ENCODE measurements around the gene NPTXR.
"Not testable (repeated sequence)": the region's sequence is repeated elsewhere in the genome, so short reads cannot be mapped to it uniquely, and the experiment has no call there.

Gene NPTXR

DNA sequence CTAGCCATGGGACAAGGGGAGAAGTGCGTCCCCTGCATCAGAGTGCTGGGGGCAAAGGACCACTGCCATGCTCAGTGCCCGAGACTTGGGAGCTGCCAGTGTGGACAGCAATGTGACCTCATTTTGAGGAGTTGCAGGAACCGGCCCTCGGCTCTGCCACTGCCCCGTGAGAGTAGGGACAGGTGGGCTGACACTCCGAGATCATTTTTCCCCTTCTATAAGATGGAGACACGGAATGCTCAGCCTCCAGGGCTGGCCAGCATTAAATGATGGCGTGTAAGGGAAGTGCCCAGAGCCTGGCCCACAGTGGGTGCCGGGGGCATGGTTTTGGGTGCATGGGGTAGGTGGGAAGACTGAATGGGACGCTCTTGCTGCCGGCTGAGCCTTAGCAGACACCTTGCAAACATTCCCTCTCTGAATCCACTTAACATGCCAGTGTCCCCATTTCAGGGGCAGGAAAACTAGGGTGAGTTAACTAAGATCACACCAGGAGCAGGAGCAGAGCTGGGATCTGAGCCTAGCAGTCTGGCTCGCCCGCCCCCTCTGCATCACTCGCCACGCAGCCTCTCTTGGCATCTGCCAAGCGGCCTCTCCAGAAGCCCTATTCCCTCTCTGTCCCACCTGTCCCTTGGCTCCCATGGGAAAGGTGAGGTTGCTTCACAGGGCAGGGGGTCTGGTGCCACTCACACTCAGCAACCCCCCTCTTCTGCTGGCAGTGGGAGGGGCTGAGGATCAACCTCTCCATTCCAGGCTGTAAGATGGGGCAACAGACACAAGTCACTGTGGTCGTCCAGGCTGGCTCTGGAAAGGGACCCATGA lies 13.6 kb downstream of the NPTXR start:
- no peak for DNase-seq

DNA sequence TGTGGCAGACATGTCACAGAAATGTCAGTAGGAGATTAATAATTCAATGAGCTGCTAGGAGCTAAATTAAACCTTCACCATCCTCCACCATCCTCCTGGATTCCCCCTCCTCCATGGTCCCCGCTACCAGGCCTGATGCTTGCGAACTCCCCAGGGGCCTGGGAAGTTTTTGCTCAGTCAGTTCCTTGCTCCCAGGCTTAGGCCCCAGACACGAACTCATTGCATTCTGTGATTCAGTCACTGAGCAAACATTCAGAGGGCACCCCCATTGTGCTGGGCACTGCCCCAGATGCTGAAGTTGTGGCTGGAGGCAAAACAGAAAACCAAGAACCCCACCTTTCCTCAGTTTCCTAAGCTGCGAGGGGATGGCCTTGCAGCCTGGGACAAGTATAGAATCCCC lies 14.3 kb downstream of the NPTXR start:
- DNase-seq, result no peak

DNA sequence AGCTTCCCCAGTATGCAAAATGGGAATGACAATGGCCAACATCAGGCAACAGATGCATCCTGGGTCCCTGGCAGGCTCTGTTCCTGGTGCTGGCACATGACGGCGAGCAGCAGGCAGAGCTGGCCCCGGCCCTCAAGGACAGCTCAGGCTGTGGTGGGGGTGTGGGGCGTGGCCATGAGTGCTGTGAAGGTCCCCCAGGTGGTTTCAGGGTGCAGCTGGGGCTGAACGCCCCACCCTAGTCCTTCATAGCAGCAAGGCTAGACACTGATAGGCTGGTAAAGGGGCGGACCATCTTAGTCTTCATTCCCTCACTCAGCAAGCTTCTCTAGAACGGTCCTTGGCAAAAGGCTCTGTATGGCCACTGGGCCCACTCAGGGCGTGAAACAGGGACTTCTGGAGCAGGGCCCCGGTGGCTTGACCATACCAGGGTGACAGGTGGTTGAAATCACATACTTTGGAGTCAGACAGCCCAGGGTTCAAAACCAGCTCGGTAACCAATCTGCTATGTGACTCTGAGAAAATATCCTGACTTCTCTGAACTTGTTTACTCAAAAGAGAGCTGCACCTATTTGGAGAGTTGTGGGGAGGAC lies 15.1 kb downstream of the NPTXR start:
- DNase-seq, result no peak

DNA sequence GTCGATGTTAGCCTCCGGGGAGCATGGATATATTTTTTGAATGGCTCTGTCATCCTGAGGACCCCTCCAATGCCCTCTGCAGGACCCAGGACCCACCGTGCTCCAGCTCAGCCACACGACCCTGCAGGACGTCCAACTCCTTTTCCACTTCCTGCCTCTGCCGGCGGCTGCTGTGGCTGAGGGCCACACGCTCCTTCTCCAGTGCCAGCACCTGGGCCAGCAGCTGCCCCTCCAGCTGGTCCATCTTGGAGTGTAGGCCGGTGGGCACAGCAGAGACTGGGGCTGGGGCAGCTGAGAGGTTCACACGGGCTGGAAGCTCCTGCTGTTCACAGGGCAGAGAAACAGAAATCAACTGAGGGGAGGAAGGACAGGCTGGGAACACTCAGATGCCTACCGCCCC lies 15.6 kb downstream of the NPTXR start:
- DNase-seq, result no peak

GRCh38 chr22:38827510-38827909 lies 16.3 kb downstream of the NPTXR start:
- no peak for DNase-seq

DNA sequence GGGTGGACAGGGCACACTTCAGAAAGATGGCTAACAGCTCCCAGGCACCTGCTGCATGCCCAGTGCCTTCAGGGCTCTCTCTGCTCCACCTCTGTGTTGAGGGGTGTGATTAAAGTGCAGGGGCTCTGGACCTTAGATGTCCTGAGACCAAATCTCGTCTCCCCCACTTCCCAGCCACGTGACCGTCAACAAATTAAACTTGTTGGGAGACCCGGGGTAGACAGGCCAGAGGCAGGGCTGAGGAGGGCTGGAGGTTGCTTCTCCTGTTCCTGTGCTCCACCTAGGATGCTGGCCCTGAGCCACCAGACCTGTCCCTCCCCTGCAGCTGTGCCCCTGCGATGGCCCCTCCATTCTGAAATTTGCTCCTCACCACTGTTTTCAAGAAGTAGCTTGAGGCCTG lies 17.0 kb downstream of the NPTXR start:
- DNase-seq, result no peak

DNA sequence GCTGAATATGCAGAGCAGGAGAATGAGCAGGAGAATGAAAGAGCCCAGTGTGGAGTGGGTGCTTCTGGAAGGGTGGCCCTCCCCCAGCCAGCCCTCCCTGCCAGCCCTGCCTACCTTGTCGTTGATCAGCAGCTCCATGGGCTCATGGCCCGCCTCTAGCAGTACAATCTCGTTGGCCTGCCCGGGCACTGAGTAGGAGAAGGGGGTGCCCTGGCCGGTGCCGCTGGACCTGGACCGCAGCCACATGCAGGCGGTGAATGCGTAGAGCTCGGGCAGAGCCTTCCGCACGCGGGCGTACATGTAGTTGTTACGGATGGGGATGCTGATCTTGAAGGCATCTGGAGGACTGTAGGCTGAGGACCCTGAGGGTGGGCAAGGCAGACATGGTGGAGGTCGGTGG lies 17.4 kb downstream of the NPTXR start:
- no peak for DNase-seq

GRCh38 chr22:38824585-38824984 lies 19.2 kb downstream of the NPTXR start:
- DNase-seq, result peak; percentile 28

- no peak for DNase-seq
These were observed 20.2 kb downstream of the NPTXR start for GRCh38 chr22:38823637-38824036.

DNA sequence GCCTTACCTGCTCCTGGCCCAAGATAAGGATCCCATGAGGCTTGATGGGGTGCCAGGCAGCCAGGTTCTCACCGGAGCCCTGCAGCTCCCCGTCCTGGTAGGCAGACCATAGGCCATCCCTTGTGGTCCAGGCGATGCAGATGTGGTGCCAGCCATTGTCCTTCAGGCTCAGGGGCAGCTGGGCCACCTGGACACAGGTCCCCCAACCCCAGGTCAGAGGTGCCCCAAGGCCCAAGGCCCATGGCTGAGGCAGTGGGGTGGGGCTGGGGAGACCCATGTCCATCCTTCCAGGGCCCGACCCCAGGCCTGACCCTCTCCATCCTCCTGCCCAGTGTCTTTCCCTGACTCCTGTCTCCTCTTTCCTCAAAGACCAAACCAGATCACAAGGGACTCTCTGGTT lies 20.8 kb downstream of the NPTXR start:
- no peak for DNase-seq

DNA sequence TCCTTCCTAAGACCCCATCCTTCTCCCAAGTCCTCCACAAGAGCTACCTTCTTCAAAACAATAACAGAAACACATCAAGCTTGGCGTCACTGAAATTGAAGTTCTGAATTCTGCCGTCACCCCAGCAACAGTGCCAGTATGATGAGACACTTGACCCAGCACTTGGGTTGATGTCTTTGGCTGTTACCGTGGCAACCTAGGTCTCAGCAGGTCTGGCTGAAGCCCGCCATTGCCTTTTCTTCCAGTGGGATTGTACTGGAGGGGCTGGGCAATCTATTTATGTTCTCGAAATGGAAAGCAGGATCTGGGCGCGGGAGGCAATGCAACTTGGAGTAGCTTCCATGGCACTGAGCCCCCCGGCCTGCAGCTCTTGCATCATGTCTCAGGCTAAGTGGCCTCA lies 23.8 kb downstream of the NPTXR start:
- DNase-seq, result no peak

- no peak for DNase-seq
These were observed 24.4 kb downstream of the NPTXR start for GRCh38 chr22:38819387-38819940.

DNA sequence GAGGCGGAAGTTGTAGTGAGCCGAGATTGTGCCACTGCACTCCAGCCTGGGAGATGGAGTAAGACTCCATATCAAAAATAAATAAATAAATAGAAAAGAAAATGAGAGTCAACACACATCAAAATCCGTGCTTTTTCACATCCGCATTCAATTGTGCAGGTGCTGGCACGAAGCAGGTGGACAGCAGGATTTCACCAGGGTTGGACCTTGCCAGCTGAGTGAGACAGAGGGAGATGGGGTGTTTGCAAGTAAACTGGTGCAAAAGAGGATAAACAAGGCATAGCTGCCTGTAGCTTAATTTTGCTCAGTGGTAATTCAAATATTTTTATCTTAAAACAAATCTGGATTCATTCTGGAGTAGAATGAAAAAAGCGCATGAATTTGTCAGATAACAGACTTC lies 26.6 kb downstream of the NPTXR start:
- no peak for DNase-seq

- no peak for DNase-seq
These were observed 28.0 kb downstream of the NPTXR start for GRCh38 chr22:38815842-38816241.

GRCh38 chr22:38811241-38811640 lies 32.6 kb downstream of the NPTXR start:
- DNase-seq, result no peak

DNA sequence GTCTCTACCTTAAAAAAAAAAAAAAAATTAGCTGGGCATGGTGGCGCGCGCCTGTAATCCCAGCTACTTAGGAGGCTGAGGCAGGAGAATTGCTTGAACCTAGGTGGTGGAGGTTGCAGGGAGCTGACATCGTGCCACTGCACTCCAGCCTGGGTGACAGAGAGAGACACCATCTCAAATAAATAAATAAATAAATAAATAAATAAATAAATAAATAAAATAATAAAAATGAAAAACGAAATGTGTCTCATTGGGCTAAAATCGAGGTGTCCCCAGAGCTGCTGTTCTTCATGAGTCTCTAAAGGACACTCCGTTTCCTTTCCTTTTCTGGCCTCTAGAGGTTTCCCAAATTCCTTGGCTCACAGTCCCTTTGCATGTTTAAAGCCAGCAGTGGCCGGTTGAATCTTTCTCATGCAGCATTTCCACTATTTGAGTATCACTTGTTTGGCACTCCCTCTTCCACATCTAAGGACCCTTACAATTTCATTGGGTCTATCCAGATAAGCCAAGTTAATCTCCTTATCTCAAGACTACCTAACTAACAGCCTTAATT lies 38.7 kb downstream of the NPTXR start:
- DNase-seq, result not testable (repeated sequence)

DNA sequence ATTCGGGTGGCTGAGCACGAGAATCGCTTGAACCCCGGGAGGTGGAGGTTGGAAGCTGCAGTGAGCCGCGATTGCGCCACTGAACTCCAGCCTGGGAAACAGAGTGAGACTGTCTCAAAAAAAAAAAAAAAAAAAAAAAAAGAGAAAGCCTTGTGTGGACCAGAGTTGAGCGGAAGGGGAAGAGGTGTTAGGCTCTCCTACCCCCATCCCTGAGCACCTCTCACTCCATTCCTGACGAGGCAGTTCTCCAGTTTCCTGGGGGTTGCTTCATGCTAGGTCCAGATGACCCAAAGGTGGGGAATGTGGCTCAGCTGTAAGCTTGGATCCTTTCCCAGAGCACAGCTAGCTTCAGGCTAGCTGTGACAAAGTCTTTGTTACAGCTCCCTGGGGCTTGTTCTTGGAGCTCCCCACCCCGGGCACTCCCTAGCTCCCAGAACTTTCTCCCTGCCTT lies 41.1 kb downstream of the NPTXR start:
- no peak for DNase-seq

DNA sequence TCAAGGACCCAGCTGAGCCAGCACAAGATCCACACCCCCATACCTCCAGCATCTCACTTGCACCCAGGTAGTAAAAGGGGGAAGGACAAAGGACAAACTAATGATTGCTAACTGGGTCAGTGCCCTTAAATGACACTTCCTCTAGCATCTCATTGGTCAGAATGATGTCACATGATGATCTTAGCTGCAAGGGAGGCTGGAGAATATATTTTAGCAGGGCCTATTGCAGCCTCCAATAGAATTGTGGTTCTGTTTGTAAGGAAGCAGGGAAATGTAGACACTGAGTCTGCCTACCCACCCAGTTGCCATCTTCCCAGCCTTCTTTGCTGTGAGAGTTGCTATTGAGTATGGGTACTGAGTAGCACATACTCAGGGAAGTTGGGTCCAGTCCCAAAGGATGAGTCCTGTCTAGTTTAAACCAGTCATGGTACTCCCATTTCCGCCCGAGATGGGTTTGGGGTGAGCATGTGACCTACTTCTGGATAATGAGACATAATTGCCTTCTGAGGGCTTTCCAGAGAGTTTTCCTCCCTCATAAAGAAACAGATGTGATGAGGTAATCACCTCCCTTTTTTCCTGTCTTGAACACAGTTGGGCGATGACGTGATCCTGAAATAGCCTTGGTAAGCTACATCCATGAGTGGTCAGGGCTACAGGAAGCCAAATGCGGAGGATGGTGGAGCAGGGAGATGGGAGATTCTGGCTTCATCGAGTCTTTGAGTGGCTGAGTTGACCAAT lies 44.4 kb downstream of the NPTXR start:
- DNase-seq, result no peak

- no peak for DNase-seq
These were observed 45.3 kb downstream of the NPTXR start for GRCh38 chr22:38798496-38798895.

- DNase-seq, result no peak
These were observed 47.4 kb downstream of the NPTXR start for GRCh38 chr22:38796262-38796957.

DNA sequence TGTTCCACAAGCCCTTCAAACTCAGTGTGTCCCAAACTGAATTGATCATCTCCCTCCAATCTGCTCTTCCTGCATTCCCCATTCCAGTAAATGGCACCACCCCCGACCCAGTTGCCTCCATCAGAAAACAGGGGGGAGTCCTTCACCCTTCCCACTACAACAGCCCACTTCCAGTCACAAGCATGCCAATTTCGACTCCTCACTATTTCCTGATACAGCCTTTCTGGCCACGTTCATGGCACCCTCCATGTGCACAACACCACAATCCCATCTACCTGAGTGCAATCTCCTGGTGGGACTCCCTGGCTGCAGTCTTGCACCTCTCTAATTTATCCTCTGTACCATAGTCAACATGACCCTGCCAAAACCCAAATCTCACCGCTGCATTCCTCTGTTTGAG lies 48.3 kb downstream of the NPTXR start:
- no peak for DNase-seq

DNA sequence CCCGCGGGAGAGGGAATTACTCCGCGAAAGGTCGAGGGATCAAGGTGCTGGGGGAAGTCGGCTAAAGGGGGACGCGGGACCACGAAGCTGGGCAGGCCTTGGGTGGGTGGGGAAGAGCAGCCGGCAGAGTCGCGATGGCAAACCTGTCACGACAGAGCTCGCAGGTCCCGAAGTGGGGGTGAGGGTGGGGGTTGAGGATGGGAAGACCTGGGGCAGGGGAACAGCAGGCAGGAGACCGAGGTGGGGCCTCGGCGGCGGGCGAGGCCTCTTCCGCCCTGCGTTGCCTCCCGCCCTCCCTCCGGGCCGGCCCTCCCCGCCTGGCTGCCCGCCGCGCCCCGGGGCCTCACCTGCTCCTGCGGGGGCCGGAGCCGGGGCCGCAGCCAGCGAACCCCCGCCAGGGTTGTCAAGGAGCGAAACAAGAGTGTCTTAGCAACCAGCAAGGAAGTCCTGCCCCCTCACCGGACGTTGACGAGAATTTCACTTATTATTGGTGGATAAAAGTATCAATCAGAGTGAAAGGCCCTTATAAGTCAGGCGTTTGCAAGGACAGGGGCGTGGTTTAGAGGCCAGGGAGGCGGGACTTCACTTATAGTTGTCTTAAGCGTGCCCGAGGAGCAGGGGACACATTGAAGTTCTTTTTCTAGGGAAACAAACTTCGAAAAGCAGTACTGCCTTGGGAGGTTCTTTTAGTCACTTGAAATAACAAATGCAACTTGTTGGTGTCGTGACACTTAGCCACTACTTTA lies 49.9 kb downstream of the NPTXR start, which contains the start of gene DNAL4:
DNAL4 (minus strand) TSS at position 423 of the 746 bp plus-strand sequence. CDS start 11,412 bp downstream, outside the sequence.
- DNase-seq, result peak; percentile 94
